ENCODE results near the gene MBLAC1. TPM values are rescaled to one million over a fixed set of nuclear protein-coding genes. Genes with fewer than 3 reads are reported as not detected.

Gene MBLAC1
- total and polyA plus RNA-seq, 10 of the 15 experiments (the other 5 are each of a cell fraction or from before 2014, with no cell fraction given), result 0.24 to 3.2 (median 1.8) TPM; not detected in 1

DNA sequence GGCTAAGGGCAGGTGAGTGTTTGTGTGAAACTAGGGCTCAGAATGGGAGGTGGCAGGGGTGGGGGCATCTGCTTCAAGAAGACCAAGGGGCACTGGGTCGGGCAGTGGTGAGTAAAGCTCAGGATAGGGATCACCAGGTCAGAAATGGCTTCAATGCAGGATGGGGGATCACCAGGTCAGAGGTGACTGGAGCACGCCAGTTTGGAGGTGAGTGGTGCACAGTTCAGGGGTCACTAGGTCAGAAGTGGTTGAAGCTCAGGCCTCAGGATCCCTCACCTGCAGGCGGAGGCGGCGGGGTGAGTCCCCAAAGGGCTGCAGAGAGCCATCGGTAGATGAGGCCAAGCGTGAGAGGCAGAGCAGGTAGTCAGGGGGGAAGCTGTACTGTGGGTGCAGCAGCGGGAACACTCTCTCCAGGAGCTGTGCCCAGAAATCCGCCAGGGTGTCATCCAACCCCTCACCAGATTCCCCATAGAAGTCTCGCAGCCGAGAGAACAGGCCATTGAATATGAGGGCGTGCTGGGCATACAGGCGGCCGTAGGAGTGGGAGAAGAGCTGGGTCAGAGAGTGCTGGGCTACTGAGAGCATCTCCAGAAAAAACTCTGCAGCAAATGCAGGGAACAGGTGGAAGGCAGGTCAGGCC is 48.6 kb downstream of the MBLAC1 start:
- Histone ChIP-seq H3K4me3 (no peak overlapping the region), H3K27me3 (replicated peaks in 1 of 2; ENCODE audit: control insufficient read depth in 2 of 2, insufficient read depth in 2 of 2, low read length in 1 of 2) (peaks cover 0 to 4% of the 10 kb centered on the region in 2 experiments; a peak in 2 of 4 replicates), H3K9me3 (replicated peaks; ENCODE audit: control insufficient read depth, insufficient read depth, low read length) (no peaks in the 10 kb centered on the region), H3K4me2 (ENCODE audit: control insufficient read depth, insufficient read depth) (no peak overlapping the region), H3K79me2 (ENCODE audit: control insufficient read depth, insufficient read depth, low read length) (no peaks in the 10 kb centered on the region), H3K27ac (ENCODE audit: control insufficient read depth, insufficient read depth) (no peak overlapping the region), H3K4me1 (ENCODE audit: control insufficient read depth, insufficient read depth, low read length) (peaks cover 15% of the 10 kb centered on the region), H3K36me3 (ENCODE audit: control insufficient read depth in 2 of 2, insufficient read depth in 2 of 2, low read length in 1 of 2) (no peaks in the 10 kb centered on the region), H3K9ac (ENCODE audit: control insufficient read depth, insufficient read depth, low read length) (no peak overlapping the region), H2AFZ (ENCODE audit: control insufficient read depth, low read depth, low read length) (no peak overlapping the region), H4K20me1 (ENCODE audit: control insufficient read depth, insufficient read depth) (no peaks in the 10 kb centered on the region)
- intact Hi-C loops (cut with micrococcal nuclease; ENCODE audit: unreplicated experiment), result loop anchor here (5.0 kb wide), 1 partner anchor 42 kb away; the partner anchor contains the start of gene PVRIG
- no TSS peak for BruUV-seq (replicated peaks)
- ChIA-PET CTCF (interaction anchor here (1.0 to 4.3 kb wide), 3 partner anchors 14 to 43 kb away, joined by 3 to 36 read pairs (median 7); no protein-coding TSS in a partner anchor), RAD21 (ENCODE audit: unreplicated experiment) (no interaction called here), POLR2A (interaction anchor here (1.0 kb wide), 1 partner anchor 20 kb away, joined by 3 read pairs; no protein-coding TSS in a partner anchor), SMC1A (ENCODE audit: uncharacterized antibody, unreplicated experiment) (no interaction called here)
- TF ChIP-seq NFIC (IDR thresholded peaks at IDR 0.05; ENCODE audit: low read depth, low read length) (no peak), TAF1 (IDR thresholded peaks at IDR 0.05; ENCODE audit: borderline replicate concordance, low read depth, low read length) (no peak), HDGF (IDR thresholded peaks at IDR 0.05) (no peak), IKZF2 (IDR thresholded peaks at IDR 0.05) (no peak)
- TF ChIP-seq, protein P1, sequence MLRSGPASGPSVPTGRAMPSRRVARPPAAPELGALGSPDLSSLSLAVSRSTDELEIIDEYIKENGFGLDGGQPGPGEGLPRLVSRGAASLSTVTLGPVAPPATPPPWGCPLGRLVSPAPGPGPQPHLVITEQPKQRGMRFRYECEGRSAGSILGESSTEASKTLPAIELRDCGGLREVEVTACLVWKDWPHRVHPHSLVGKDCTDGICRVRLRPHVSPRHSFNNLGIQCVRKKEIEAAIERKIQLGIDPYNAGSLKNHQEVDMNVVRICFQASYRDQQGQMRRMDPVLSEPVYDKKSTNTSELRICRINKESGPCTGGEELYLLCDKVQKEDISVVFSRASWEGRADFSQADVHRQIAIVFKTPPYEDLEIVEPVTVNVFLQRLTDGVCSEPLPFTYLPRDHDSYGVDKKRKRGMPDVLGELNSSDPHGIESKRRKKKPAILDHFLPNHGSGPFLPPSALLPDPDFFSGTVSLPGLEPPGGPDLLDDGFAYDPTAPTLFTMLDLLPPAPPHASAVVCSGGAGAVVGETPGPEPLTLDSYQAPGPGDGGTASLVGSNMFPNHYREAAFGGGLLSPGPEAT (IDR thresholded peaks at IDR 0.05; ENCODE audit: low read depth), result no peak
- TF ChIP-seq, protein P2, sequence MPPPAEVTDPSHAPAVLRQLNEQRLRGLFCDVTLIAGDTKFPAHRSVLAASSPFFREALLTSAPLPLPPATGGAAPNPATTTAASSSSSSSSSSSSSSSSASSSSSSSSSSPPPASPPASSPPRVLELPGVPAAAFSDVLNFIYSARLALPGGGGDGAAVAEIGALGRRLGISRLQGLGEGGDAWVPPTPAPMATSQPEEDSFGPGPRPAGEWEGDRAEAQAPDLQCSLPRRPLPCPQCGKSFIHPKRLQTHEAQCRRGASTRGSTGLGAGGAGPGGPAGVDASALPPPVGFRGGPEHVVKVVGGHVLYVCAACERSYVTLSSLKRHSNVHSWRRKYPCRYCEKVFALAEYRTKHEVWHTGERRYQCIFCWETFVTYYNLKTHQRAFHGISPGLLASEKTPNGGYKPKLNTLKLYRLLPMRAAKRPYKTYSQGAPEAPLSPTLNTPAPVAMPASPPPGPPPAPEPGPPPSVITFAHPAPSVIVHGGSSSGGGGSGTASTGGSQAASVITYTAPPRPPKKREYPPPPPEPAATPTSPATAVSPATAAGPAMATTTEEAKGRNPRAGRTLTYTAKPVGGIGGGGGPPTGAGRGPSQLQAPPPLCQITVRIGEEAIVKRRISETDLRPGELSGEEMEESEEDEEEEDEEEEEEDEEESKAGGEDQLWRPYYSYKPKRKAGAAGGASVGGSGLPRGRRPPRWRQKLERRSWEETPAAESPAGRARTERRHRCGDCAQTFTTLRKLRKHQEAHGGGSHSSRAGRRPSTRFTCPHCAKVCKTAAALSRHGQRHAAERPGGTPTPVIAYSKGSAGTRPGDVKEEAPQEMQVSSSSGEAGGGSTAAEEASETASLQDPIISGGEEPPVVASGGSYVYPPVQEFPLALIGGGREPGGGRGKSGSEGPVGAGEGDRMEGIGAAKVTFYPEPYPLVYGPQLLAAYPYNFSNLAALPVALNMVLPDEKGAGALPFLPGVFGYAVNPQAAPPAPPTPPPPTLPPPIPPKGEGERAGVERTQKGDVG (CRISPR knock-in tag; IDR thresholded peaks at IDR 0.05), result no peak
- TF ChIP-seq, protein P3, sequence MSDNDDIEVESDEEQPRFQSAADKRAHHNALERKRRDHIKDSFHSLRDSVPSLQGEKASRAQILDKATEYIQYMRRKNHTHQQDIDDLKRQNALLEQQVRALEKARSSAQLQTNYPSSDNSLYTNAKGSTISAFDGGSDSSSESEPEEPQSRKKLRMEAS (IDR thresholded peaks at IDR 0.05; ENCODE audit: low read depth, low read length), result no peak
- TF ChIP-seq, protein P4, sequence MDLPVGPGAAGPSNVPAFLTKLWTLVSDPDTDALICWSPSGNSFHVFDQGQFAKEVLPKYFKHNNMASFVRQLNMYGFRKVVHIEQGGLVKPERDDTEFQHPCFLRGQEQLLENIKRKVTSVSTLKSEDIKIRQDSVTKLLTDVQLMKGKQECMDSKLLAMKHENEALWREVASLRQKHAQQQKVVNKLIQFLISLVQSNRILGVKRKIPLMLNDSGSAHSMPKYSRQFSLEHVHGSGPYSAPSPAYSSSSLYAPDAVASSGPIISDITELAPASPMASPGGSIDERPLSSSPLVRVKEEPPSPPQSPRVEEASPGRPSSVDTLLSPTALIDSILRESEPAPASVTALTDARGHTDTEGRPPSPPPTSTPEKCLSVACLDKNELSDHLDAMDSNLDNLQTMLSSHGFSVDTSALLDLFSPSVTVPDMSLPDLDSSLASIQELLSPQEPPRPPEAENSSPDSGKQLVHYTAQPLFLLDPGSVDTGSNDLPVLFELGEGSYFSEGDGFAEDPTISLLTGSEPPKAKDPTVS (IDR thresholded peaks at IDR 0.05; ENCODE audit: low read depth, low read length), result no peak
- TF ChIP-seq, protein P5, sequence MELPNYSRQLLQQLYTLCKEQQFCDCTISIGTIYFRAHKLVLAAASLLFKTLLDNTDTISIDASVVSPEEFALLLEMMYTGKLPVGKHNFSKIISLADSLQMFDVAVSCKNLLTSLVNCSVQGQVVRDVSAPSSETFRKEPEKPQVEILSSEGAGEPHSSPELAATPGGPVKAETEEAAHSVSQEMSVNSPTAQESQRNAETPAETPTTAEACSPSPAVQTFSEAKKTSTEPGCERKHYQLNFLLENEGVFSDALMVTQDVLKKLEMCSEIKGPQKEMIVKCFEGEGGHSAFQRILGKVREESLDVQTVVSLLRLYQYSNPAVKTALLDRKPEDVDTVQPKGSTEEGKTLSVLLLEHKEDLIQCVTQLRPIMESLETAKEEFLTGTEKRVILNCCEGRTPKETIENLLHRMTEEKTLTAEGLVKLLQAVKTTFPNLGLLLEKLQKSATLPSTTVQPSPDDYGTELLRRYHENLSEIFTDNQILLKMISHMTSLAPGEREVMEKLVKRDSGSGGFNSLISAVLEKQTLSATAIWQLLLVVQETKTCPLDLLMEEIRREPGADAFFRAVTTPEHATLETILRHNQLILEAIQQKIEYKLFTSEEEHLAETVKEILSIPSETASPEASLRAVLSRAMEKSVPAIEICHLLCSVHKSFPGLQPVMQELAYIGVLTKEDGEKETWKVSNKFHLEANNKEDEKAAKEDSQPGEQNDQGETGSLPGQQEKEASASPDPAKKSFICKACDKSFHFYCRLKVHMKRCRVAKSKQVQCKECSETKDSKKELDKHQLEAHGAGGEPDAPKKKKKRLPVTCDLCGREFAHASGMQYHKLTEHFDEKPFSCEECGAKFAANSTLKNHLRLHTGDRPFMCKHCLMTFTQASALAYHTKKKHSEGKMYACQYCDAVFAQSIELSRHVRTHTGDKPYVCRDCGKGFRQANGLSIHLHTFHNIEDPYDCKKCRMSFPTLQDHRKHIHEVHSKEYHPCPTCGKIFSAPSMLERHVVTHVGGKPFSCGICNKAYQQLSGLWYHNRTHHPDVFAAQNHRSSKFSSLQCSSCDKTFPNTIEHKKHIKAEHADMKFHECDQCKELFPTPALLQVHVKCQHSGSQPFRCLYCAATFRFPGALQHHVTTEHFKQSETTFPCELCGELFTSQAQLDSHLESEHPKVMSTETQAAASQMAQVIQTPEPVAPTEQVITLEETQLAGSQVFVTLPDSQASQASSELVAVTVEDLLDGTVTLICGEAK (IDR thresholded peaks at IDR 0.05; ENCODE audit: borderline replicate concordance), result no peak
- no peak for FAIRE-seq
- 52% methylated on average over 14 of the region's 14 CpGs for WGBS (ENCODE audit: insufficient coverage, insufficient replicate concordance, low lambda C conversion rate, missing lambda C conversion rate)
- in situ Hi-C loops (cut with MboI), result no loop called here
- DNase-seq (ENCODE audit: low read depth, low spot score), result no peak
- no peak for ATAC-seq

All from GM12878 (cell line).